Endothelial cell of umbilical vein (primary cell): ENCODE results near the gene PARP12. TPM values are rescaled to one million over a fixed set of nuclear protein-coding genes. Genes with fewer than 3 reads are reported as not detected.

ENCODE experiments used
- BruUV-seq: library from RNA; stranded (reverse); fragments of 400-500 nt; replicated peaks from 2 replicates; lab custom pipeline; 2021; lab: Mats Ljungman, UMichigan
- CTCF ChIA-PET: fragments of 300-600, 350-600 bp; sonication (Branson Sonifier 250); formaldehyde crosslinking; loops from one replicate; lab custom pipeline; 2021; ENCODE audit warnings: antibody characterized with exemption, inconsistent platforms; lab: Charles Lee
- POLR2A ChIA-PET: fragments of 300-600, 350-600 bp; sonication (Branson Sonifier 250); formaldehyde crosslinking; loops from one replicate; lab custom pipeline; 2021; ENCODE audit warnings: antibody characterized with exemption, inconsistent platforms; lab: Charles Lee
- DNase-seq: peaks from one replicate; pipeline ENCODE4 v3.0.0-alpha.2; 2011; ENCODE audit warnings: low read depth, low spot score
- FAIRE-seq: peaks from 2 replicates; lab custom pipeline; 2011; peaks lifted over from hg19 to GRCh38; lab: Jason Lieb, UNC
- H2AFZ ChIP-seq: 2 replicates; pipeline ENCODE4 v1.6.0; 2012; ENCODE audit warnings: low read depth, low read length, control low read depth, inconsistent platforms
- H3K27ac ChIP-seq: 2 replicates; pipeline ENCODE4 v1.5.1; 2011; ENCODE audit warnings: low read depth, mild to moderate bottlenecking, control low read depth, low read length, moderate library complexity; ENCODE audit not compliant: insufficient read depth
- H3K27me3 ChIP-seq, 2 experiments: 2 replicates each; pipeline versions ENCODE4 v1.6.0 to v1.6.1; 2011; ENCODE audit warnings: low read length in 2 of 2, mixed read lengths in 1 of 2; ENCODE audit not compliant: control insufficient read depth in 2 of 2, insufficient read depth in 2 of 2
- H3K36me3 ChIP-seq, 2 experiments: 2 replicates in 1 of 2; 3 replicates in 1 of 2; pipeline ENCODE4 v1.5.1; 2011; ENCODE audit warnings: low read length in 2 of 2, mild to moderate bottlenecking in 1 of 2, moderate library complexity in 1 of 2; ENCODE audit not compliant: control insufficient read depth in 2 of 2, insufficient read depth in 2 of 2; ENCODE audit errors: extremely low read depth in 1 of 2
- H3K4me1 ChIP-seq: 3 replicates; pipeline ENCODE4 v1.5.1; 2011; ENCODE audit warnings: mild to moderate bottlenecking, low read length; ENCODE audit not compliant: control insufficient read depth, insufficient read depth; ENCODE audit errors: extremely low read depth
- H3K4me2 ChIP-seq: 2 replicates; pipeline ENCODE4 v1.6.1; 2011; ENCODE audit warnings: low read length, control low read depth, mixed read lengths; ENCODE audit not compliant: insufficient read depth
- H3K4me3 ChIP-seq, 3 experiments: fragments of 200-600 bp in 1 of 3; sonication (generic), shearing (Covaris generic) in 1 of 3; replicated peaks in 1 of 3; 2 replicates each; pipeline ENCODE4 v1.5.1; 2011 to 2016; ENCODE audit warnings: control low read depth in 3 of 3, low read length in 3 of 3, mild to moderate bottlenecking in 2 of 3, inconsistent platforms in 1 of 3, low read depth in 1 of 3, moderate library complexity in 1 of 3; ENCODE audit not compliant: insufficient read depth in 1 of 3
- H3K79me2 ChIP-seq: 2 replicates; pipeline ENCODE4 v1.6.0; 2012; ENCODE audit warnings: low read length, inconsistent platforms; ENCODE audit not compliant: control insufficient read depth, insufficient read depth
- H3K9ac ChIP-seq: replicated peaks from 2 replicates; pipeline ENCODE3; 2011; ENCODE audit warnings: low read length, control low read depth; ENCODE audit not compliant: insufficient read depth; ENCODE audit errors: extremely low read depth
- H3K9me1 ChIP-seq: replicated peaks from 3 replicates; pipeline ENCODE4 v1.6.0; 2011; ENCODE audit warnings: mild to moderate bottlenecking, low read length; ENCODE audit not compliant: control insufficient read depth, insufficient read depth; ENCODE audit errors: extremely low read depth
- H3K9me3 ChIP-seq: replicated peaks from 2 replicates; pipeline ENCODE4 v1.5.1; 2012; ENCODE audit warnings: low read length, inconsistent platforms; ENCODE audit not compliant: control insufficient read depth, insufficient read depth
- H4K20me1 ChIP-seq: replicated peaks from 2 replicates; pipeline ENCODE3; 2011; ENCODE audit warnings: mild to moderate bottlenecking, low read length; ENCODE audit not compliant: control insufficient read depth, insufficient read depth; ENCODE audit errors: extremely low read depth
- CTCF ChIP-seq, 2 donors: IDR thresholded peaks; 1 replicate in 1 of 2; 2 replicates in 1 of 2; pipeline ENCODE4 v1.5.1; 2011; ENCODE audit warnings: low read length in 2 of 2, mild to moderate bottlenecking in 2 of 2, moderate library complexity in 2 of 2, control low read depth in 1 of 2, inconsistent platforms in 1 of 2, low read depth in 1 of 2; ENCODE audit not compliant: insufficient read depth in 1 of 2; ENCODE audit errors: extremely low read depth in 1 of 2
- EZH2 ChIP-seq: IDR thresholded peaks from 2 replicates; pipeline ENCODE4 v1.6.1; 2012; ENCODE audit warnings: borderline replicate concordance, low read depth, mild to moderate bottlenecking, moderate library complexity, low read length, inconsistent platforms; ENCODE audit not compliant: severe bottlenecking
- FOS ChIP-seq: IDR thresholded peaks from 2 replicates; pipeline ENCODE4 v1.6.1; 2011; ENCODE audit warnings: mild to moderate bottlenecking, low read length, moderate library complexity, borderline replicate concordance; ENCODE audit not compliant: insufficient read depth
- GATA2 ChIP-seq: IDR thresholded peaks from 2 replicates; pipeline ENCODE4 v1.7.0; 2011; ENCODE audit warnings: low read depth, mild to moderate bottlenecking, moderate library complexity, mixed read lengths, low read length; ENCODE audit not compliant: insufficient read length, insufficient read depth
- JUN ChIP-seq: IDR thresholded peaks from 2 replicates; pipeline ENCODE4 v1.6.1; 2011; ENCODE audit warnings: borderline replicate concordance, low read depth; ENCODE audit not compliant: insufficient read length, insufficient read depth
- MAX ChIP-seq: IDR thresholded peaks from 2 replicates; pipeline ENCODE4 v1.6.1; 2011; ENCODE audit not compliant: insufficient read depth, insufficient read length
- MYC ChIP-seq: IDR thresholded peaks from one replicate; pipeline ENCODE4 v1.6.1; 2011; ENCODE audit warnings: mild to moderate bottlenecking, low read depth, low read length
- POLR2A ChIP-seq: IDR thresholded peaks from 2 replicates; pipeline ENCODE4 v1.6.1; 2012; ENCODE audit warnings: low read depth, mild to moderate bottlenecking, control low read depth, low read length
- POLR2AphosphoS5 ChIP-seq: IDR thresholded peaks from 2 replicates; pipeline ENCODE4 v1.6.1; 2012; ENCODE audit warnings: low read depth, mild to moderate bottlenecking, control low read depth, low read length, moderate library complexity; ENCODE audit not compliant: insufficient read depth
- dilution Hi-C: fragments of 300-500 bp; cut with MboI; formaldehyde crosslinking; loops from one replicate; pipeline ENCODE4 v1.15.0; 2019; ENCODE audit warnings: low sequenced_read_pairs; ENCODE audit not compliant: extremely low pct_ligation_motif_present
- intact Hi-C: fragments of 100-400 bp; cut with micrococcal nuclease; formaldehyde crosslinking; loops from one replicate; pipeline ENCODE4 v1.10.0; 2022
- polyA plus RNA-seq, 4 experiments: library from polyadenylated mRNA; depleted of rRNA in 3 of 4; stranded (reverse) in 3 of 4; unstranded in 1 of 4; fragments of >200 nt; gene quantifications; 2 replicates each; pipeline versions ENCODE4 v1.2.1 to v1.2.3, GENCODE V29; 2011 to 2012; ENCODE audit warnings: missing spikeins in 1 of 4
- total RNA-seq: library from RNA; stranded (reverse); gene quantifications from 2 replicates; pipeline ENCODE4 v1.2.3, GENCODE V29; 2021

Gene PARP12
- total and polyA plus RNA-seq, 2 donors (not counting 3 experiments of a cell fraction or from before 2014, with no cell fraction given), result 65.4 to 83.2 TPM

- Histone ChIP-seq H3K79me2 (no peaks in the 10 kb centered on the region), H3K4me3 (no peak overlapping the region), H3K27me3 (no peaks in the 10 kb centered on the region), H2AFZ (no peak overlapping the region), H3K4me2 (no peak overlapping the region), H3K36me3 (no peaks in the 10 kb centered on the region), H3K9ac (no peak overlapping the region), H3K9me1 (no peaks in the 10 kb centered on the region), H3K4me1 (peaks cover 6% of the 10 kb centered on the region), H4K20me1 (no peaks in the 10 kb centered on the region), H3K27ac (no peak overlapping the region), H3K9me3 (no peaks in the 10 kb centered on the region)
- CTCF ChIA-PET, result interaction anchor here (1.6 kb wide), 1 partner anchor 466 kb away, joined by 3 read pairs; no protein-coding TSS in a partner anchor
- intact Hi-C loops (no loop called here), dilution Hi-C loops (no loop called here)
- BruUV-seq, result no TSS peak
- POLR2A ChIA-PET, result no interaction called here
- DNase-seq, result no peak
- no peak for TF ChIP-seq MYC
- TF ChIP-seq EZH2, result no peak
- no peak for TF ChIP-seq GATA2
- no peak for TF ChIP-seq JUN
- no peak for FAIRE-seq
Observed at GRCh38 chr7:140084142-140084655, 21.4 kb upstream of the PARP12 start.

- FAIRE-seq, result no peak
Observed at GRCh38 chr7:140082770-140083169, 20.0 kb upstream of the PARP12 start.

More at GRCh38 chr7:140082770-140083169, 20.0 kb upstream of the PARP12 start:
- no peak overlapping the region for H3K27ac ChIP-seq
- no peak overlapping the region for H3K9ac ChIP-seq
- no TSS peak for BruUV-seq
- CTCF ChIA-PET, result interaction anchor here (0.9 to 1.6 kb wide), 2 partner anchors 8 to 464 kb away, joined by 3 read pairs; no protein-coding TSS in a partner anchor
- dilution Hi-C loops (no loop called here), intact Hi-C loops (no loop called here)
- no peaks in the 10 kb centered on the region for H3K36me3 ChIP-seq
- TF ChIP-seq GATA2, result no peak
- no peak for TF ChIP-seq CTCF (IDR thresholded peaks at IDR 0.05; ENCODE audit: extremely low read depth in 1 of 2, insufficient read depth in 1 of 2, low read depth in 1 of 2, low read length in 2 of 2)
- TF ChIP-seq FOS, result no peak
- TF ChIP-seq MYC, result no peak
- TF ChIP-seq POLR2AphosphoS5, result no peak
- no peak for TF ChIP-seq MAX
- no peak for TF ChIP-seq EZH2
- TF ChIP-seq JUN, result no peak
- no peak for TF ChIP-seq POLR2A
- H3K9me3 ChIP-seq, result no peaks in the 10 kb centered on the region
- no peaks in the 10 kb centered on the region for H3K27me3 ChIP-seq
- no peak overlapping the region for H3K4me3 ChIP-seq
- no peak for DNase-seq
- H3K9me1 ChIP-seq, result no peaks in the 10 kb centered on the region
- no peaks in the 10 kb centered on the region for H4K20me1 ChIP-seq
- H3K4me1 ChIP-seq, result peaks cover 6% of the 10 kb centered on the region
- no peak overlapping the region for H3K4me2 ChIP-seq
- H3K79me2 ChIP-seq, result no peaks in the 10 kb centered on the region
- POLR2A ChIA-PET, result no interaction called here
- H2AFZ ChIP-seq, result no peak overlapping the region
